HG02763 (cell line): ENCODE results near the gene CNN2.
"Not testable (repeated sequence)": the region's sequence is repeated elsewhere in the genome, so short reads cannot be mapped to it uniquely, and the experiment has no call there.

Source experiments
- ATAC-seq: cut with Tn5 transposase; IDR thresholded peaks from one replicate; pipeline ENCODE4 v1.9.1; 2021; ENCODE audit warnings: mild to moderate bottlenecking, moderate library complexity; ENCODE audit not compliant: unreplicated experiment

Gene CNN2

GRCh38 chr19:1010586-1011510 is 15.6 kb upstream of the CNN2 start:
- ATAC-seq = no peak

DNA sequence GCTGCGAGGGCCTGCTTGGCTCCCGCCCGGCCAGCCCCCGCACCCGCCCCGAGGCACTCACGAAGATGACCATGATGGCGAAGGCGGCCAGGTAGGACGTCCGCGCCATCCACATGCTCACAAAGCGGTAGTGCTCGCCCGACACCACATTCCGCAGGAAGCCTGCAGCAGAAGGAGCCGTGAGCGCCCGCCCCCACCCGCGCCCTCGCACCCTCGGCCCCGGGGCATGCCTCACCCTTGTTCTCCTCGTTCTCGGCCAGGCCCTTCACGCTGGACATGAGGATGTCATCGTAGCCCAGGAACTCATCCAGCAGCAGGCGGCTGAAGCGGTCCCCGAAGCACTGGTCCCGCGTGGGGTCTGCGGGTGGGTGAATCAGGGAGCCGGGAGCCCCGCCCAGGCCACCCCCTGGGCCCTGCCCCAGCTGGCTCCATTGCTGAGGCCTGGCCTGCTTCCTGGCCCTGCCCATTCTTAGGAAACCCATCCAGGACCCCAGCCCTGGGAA is 14.5 kb upstream of the CNN2 start:
- ATAC-seq = no peak

DNA sequence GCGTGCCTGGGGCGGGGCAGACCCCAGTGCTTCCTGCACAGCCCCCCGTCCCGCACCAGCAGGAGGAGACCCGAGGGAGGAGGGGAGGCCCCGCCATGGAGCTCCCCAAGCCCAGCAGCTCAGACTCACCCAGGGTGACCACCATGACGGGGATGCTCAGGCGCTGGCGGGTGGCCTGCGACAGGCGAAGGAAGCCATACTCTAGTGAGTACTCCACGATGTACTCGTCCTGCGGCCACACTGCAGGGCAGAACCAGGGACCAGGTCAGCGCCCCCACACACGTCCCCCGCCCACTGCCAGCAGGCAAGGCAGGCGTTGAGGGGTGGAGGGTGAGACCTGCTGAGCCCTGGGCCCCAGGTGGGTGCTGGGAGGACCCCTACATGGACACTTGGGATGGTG is 14.1 kb upstream of the CNN2 start:
- no peak for ATAC-seq

GRCh38 chr19:1013218-1013617 is 13.2 kb upstream of the CNN2 start:
- ATAC-seq = no peak

DNA sequence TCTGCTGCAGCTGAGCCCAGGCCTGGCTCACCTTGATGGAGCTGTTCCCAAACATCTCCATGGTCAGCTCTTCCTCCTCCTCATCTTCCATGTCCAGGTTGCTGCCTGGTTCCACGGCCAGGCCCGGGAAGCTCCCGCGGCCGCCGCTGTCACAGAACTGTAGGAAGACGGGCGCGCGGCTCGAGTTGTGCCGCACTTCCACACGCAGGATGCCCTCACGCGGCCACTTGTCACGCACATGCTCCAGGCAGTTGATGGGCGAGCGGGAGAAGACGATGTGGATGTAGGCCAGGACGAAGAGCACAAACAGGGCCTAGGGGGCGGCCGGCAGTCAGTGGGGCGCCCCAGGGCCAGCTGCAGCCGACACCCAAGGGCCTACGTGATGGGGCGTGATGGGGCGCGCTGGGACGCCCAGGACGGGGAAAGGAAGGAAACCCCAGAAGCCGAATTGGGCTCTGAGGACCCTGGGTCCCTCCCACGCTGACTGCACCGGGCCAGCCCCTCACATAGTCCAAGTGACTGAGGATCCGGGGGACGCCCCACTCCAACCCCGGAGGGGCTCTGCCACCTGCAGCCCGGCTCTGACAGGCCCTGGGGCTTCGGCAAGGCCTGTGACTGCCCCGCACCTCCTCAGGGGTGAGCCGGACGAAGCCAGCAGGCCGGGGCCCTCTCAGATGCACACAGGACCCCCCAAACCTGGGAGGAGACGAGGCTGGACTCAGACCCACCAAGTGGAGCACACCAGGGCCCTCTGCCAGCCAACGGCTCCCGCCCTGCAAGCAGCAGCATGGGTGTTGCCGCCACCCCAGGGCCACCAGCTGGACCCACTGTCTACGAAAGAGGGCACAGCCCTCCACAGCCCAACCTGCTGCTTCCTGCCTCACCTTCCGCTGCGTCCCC is 12.0 kb upstream of the CNN2 start:
- no peak for ATAC-seq

DNA sequence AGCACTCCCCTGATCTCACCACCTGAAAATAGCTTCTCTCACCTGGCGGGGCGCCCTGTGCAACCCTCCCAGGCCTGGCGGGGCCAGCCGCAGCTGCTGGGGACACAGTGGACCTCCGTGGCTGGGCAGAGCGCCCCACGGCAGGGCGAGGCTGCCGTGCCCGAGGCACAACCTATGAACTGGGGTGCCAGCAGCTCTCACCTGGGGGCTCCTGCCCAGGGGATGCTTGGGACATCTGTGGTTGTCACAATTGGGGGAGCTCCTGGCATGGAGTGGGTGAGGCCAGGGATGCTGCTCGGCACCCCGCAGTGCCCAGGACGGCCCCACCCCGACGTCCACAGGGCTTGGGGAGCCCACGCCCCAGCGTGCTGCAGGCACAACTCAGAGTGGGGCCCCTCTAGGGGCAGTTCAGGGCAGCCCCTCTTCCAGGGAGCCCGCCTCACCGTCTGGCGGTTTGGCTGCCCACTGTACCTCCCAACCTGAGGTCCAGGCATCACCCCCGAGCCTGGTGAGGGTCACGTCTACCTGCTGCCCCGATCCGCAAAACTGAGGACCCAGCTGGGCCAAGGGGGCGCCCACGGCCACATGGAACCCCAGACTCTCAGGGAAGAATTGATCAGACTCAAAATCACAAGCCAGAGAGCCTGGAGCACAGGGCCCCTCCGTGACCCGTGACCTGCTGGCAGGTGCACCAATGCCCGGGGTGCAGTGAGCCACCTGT is 11.2 kb upstream of the CNN2 start:
- ATAC-seq = no peak

- no peak for ATAC-seq
Measured at GRCh38 chr19:1015782-1016646, 10.4 kb upstream of the CNN2 start.

GRCh38 chr19:1016647-1017114 is 9.7 kb upstream of the CNN2 start:
- ATAC-seq = no peak

DNA sequence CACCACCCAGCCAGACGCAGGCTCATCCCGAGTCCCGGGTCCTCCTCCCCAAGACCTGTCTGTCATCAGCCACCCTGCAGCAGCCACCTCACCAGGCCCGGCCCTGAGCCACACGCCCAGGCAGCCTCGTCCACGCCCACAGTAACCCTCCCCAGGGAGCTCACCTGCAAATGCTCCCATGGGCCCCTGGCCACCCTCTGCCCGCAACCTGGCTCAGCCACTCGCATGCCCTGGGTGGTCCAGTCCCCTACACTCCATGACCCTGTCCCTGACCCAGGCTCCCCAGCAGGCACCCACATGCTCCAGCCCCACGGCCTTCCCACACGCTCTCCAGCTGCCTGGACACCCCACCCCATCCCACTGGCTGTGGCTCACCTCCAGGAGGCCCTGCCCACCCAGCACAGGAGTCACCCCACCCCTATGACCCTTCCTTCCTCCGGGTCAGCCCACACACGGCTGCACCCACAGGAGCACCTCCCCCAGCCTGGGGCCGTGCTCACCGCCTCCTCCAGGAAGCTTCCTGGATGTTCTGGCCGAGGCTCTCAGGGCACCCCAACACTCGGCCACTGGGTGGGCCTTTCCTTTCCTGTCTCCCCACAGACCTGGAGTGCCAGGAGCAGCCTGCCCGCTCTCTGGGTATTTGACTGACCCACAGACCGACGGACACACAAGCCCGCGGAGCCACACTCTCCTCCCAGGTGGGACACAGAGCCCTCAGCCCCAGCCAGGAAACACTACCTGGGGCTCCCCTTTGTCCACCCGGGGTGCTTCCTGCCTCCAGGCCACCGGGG is 9.1 kb upstream of the CNN2 start:
- no peak for ATAC-seq

- ATAC-seq = no peak
Measured at GRCh38 chr19:1017906-1018305, 8.5 kb upstream of the CNN2 start.

GRCh38 chr19:1018393-1018792 is 8.0 kb upstream of the CNN2 start:
- ATAC-seq = no peak

- no peak for ATAC-seq
Measured at GRCh38 chr19:1018932-1019615, 7.3 kb upstream of the CNN2 start.

DNA sequence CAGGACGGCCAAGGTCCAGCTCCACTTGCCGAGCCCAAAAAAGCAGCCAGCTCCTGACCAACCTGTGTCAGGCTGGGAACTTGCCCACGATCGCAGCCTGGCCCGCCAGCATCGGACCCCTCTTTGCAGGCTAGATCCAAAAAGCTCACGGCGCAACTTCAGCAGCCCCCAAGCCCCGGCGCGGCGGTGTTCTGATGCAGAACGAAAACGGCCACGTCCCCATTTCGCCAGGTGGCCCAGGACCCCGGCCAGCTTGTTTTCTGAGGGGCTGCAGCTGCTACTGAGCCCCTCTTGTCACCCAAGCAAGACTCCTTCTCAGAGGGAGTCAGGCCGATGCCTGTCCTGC is 6.8 kb upstream of the CNN2 start:
- no peak for ATAC-seq

DNA sequence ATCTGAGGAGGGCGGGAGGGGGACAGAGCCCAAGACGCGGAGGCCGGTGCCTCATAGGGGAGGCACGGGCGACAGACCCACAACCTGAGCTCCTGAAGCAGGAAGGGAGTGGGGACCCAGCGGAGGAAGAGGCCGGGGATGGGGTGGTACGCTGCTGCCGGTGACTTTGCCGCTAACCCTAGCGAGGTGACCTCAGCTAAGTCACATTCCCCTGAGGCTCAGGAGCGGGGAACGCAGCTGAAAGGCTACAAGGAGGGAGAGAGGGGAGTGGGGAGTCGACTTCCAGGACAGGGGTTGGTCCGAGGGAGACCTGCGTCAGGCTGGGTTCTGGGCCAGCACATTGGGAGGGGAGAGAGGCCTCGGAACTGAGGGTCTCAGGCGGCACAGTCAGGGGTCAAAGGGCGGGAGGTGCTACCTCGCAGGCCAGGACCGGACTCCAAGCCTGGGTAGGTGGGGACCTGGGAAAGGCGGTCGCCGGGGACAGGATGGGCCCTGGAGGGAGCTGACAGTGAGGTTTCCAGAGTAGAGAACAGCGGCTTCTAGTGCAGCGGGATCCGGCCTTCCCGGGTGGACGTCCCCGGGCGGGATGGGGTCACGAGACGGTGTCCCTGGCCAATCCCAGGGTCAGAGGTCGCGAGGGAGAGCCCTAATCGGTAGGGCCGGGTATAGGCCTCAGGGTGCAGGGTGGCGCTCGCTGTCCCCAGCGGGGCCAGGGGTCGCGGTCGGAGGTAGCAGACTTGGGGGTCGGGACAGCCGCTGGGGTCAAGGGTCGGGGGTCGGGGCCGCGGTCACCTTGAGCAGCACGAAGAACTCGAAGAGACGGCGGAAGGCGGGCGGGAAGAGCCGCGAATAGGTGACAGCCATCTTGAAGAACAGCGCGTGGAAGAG is 6.2 kb upstream of the CNN2 start:
- no peak for ATAC-seq

DNA sequence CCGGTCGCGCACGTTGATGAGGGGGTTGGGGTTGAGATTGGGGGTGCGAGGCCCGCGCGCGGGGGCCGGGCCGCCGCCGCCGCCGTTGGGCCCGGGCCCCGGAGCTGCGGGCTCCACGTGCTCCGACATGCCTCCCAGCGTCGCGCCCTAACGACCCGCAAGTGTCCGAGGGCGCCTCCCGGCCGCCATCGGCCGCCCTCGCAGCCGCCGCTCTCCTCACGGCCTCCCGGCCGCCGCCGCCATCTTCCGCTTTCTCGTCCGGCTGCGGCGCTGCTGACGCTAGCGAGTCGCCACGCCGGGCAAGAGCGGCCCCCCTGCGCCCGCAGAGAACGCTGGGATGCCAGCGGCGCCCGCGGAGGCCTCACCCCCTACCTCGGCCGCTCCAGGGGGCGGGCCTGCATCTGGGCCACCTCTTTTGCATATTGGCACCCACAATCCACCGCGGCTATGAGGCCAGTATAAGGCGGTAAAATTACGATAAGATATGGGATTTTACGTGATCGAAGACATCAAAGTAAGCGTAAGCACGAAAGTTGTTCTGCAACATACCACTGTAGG is 5.5 kb upstream of the CNN2 start, which contains the start of gene TMEM259:
Gene TMEM259, minus strand, starts transcription at position 256 of the 558 bp plus-strand sequence. Its CDS starts 127 bp downstream, at position 129.
- ATAC-seq = peak; percentile 81

DNA sequence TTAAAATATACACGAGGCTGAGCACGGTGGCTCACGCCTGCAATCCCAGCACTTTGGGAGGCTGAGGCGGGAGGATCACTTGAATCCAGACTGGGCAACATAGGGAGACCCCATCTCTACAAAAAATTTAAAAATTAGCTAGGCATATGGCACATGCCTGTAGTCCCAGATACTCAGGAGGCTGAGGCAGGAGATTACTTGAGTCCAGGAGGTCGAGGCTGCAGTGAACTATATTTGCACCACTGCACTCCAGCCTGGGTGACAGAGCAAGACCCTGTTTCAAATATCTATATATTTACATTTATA is 2.6 kb upstream of the CNN2 start:
- ATAC-seq = not testable (repeated sequence)

- not testable (repeated sequence) for ATAC-seq
Measured at GRCh38 chr19:1025080-1025479, 1.3 kb upstream of the CNN2 start.
